HG03442 (cell line): ENCODE measurements around the gene TMEM220.

ENCODE experiments used
- ATAC-seq: cut with Tn5 transposase; IDR thresholded peaks from one replicate; pipeline ENCODE4 v1.9.1; 2021; ENCODE audit warnings: mild to moderate bottlenecking, moderate library complexity; ENCODE audit not compliant: unreplicated experiment

TMEM220 gene

GRCh38 chr17:10729334-10730193, at the start of gene TMEM220:
TSS of gene TMEM220 (minus strand) at chr17:10730023. CDS start at chr17:10729851, 172 bp downstream.
- peak; percentile 68 for ATAC-seq

GRCh38 chr17:10779609-10780008, 49.8 kb upstream of the TMEM220 start:
- ATAC-seq: no peak

DNA sequence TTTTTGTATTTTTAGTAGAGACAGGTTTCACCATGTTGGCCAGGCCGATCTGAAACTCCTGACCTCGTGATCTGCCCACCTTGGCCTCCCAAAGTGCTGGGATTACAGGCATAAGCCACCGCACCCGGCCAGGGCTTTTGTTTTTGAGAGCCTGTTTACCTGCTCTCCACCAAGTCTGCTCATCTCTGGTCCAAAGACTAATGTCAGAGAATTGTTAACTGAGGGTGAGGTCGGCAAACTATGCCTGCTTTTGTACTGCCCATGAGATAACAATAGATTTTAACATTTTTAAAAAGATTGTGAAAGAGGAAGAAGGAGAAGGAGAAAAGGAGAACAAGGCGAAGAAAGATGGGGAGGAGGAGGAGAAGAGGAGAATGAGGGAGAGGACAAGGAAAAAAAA, 48.1 kb upstream of the TMEM220 start:
- ATAC-seq: no peak

- ATAC-seq: no peak
These were observed 47.4 kb upstream of the TMEM220 start for GRCh38 chr17:10777131-10777807.

- ATAC-seq: no peak
These were observed 46.6 kb upstream of the TMEM220 start for GRCh38 chr17:10776381-10776780.

DNA sequence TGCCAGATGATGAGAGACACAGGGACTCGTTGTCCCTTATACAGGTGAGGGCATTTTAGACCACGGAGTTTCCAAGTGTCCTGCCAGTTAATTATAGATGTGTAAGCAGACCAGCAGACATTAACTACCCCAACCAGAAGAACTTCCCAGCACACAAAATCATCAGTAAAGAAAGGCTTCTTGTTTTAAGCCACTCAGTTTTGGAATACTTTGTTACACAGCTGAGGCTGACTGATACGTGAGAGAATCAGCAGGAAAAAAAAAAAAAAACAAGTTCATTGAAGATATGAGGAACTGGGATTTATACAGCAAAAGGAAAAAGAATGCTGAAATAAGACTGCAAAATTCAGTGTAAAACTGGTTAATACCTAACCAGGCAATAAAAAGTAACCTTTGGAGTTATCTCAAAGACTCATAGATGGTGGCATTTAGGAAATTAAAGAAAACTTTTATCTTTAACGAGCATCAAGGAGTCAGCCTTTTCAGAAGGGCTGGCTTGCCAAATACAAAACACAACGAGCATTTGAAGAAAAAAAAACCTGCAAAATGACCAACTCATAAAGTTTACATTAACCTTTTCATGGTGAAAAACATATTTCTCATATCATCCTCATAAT, 46.0 kb upstream of the TMEM220 start:
- no peak for ATAC-seq

GRCh38 chr17:10775058-10775457, 45.2 kb upstream of the TMEM220 start:
- no peak for ATAC-seq

DNA sequence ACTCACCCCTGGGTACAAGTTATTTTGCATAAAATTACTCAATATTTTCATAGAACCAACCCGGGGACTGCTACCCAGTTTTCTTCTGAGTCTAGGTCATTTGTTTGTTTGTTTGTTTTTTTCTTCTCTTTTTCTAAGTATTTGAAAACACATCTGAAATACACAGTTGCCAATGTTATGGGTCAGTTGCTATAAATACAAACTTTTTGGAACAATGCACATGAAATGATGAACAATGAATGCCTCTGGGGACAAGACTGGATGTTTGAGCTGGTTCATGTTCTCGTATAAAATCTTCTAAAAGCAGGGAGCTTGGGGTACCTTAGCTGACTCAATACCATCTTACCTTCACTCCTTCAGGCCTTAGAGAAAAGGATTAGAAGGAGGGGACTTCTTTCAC, 43.6 kb upstream of the TMEM220 start:
- ATAC-seq: no peak

- ATAC-seq: no peak
These were observed 42.9 kb upstream of the TMEM220 start for GRCh38 chr17:10772425-10773380.

DNA sequence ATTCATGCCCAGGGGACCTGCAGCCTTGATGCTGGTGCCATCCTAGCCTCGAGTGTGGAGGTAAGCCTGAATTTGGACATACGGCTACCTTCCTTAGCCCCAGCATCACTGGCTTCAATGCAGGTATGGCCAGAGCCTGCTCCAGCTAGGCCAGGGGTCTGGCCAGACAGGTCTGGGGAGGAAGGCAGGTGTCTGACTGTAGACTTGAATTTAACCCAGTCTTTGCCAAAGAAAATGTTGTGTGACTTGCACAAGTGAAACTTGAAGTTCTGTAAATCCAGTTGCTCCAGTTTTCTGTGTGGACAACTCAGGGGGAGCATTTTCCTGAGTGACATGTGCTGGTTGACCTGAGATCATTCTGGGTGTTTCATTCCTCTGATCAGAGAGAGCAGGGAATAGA, 41.3 kb upstream of the TMEM220 start:
- no peak for ATAC-seq

DNA sequence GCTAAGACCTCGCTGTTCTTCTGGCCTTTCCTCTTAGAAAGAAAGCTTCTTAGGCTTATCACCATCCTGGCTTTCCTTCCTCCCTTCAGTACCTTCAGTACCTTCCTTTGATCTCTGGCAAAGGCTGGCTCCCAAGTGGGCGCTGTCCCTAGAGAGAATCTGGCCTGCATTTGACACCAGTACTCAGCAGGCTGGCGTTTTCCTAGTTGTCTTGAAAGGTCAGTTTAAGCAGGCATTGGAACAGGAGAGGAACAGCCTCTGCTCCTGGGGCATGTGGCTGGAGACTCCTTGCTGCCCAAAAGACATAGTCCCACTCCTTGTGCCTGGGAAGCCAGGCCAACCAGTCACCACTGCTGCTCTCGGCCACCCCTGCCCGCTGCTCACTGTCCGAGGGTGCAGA, 40.0 kb upstream of the TMEM220 start:
- no peak for ATAC-seq

DNA sequence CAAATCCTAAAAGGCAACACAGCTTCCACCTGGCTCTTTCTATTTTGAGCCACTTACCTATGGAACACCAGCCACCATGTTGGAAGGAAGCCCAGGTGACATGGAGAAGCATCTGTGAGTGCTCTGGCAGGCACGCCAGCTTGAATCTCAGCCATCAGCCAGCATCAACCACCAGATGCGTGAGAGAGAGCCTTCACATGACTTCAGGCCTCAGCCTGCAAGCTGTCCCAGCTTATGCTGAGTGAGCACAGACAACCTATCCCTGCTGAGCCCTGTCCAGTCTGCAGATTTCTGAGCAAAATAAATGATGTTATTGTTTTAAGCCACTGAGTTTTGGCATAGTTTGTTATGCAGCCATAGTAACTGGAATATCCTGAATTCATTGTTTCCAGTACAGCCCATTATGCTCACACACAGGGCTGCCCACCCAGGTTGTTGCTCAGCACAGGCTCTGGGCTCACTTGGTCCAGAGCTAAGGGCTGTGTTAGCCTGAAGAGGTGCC, 39.0 kb upstream of the TMEM220 start:
- ATAC-seq: no peak

DNA sequence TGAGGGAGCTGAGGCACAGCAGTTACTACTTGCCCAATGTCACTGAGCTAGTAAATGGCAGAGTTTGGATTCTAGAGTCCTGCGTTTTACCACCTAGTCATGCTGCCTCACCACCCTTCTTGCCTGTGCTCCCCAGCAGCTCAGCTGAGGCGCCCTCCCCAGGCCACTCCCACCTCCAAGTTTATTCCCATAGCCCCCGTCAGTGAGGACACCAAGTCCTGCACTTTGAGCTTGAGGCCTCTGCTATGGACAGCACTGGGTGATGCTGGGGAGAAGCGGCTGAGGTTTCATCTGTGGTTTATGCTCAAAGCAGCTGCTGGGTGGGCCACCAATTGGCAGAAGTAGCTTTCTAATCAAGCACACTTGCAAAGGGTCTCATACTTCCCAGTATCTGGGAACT, 37.4 kb upstream of the TMEM220 start:
- ATAC-seq: no peak

DNA sequence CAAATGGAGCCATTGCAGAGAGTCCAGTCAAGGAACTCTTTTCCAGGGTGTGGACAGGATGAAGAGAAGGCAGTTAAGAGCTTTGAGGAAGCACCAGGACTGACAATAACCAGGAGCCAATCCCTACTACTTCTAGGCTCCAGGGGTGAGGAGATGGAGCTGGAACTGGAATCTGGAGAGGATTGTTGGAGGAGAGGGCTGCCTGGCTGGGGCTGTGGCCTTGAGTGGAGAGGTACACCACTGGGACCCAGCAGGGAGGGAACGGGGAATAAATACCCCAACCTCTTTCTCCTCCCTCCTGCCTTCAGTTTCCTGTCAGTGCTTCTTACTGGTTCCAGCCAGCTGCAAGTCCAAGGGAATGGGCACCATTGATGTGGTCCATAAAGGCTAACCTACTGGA, 32.2 kb upstream of the TMEM220 start:
- ATAC-seq: no peak

DNA sequence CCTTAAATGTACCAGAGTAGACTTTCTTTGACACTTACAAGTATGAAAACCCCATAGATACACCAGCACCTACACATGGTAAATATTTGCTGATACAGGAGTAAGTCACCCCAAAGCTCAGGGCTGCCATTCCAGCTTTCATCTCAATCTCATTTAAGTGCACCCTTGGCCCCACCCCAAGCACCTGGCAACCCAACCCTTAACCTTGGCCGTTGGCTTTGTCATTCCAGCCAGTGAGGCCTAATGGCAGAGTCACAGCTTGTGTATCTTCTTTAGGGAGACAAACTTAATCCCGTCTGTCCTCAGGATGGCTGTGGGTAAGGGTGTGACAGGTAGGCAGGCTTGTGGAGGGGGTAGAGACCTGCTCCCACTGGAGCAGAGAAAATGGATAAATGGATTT, 31.5 kb upstream of the TMEM220 start:
- no peak for ATAC-seq

GRCh38 chr17:10758062-10758461, 28.2 kb upstream of the TMEM220 start:
- ATAC-seq: no peak

DNA sequence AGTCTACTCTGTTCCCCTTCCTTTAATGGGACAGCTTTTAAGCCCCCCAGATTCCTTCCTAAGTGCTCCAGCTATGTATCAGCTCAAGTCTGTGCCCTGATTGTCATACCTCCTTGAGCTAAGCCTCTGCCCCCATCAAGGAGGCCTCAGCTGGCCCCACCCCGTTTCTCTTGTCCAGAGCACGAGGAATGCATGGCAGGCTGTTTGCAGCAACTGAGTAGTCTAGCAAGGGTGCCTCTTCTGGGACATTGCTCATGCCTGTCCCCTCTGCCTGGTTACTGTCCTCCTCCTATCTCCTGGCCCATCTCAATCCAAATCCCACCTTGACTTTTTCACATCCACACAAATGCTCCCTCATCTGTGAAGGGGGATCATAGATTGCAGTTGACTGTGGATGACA, 27.8 kb upstream of the TMEM220 start:
- ATAC-seq: no peak

- no peak for ATAC-seq
These were observed 27.2 kb upstream of the TMEM220 start for GRCh38 chr17:10757067-10757466.

DNA sequence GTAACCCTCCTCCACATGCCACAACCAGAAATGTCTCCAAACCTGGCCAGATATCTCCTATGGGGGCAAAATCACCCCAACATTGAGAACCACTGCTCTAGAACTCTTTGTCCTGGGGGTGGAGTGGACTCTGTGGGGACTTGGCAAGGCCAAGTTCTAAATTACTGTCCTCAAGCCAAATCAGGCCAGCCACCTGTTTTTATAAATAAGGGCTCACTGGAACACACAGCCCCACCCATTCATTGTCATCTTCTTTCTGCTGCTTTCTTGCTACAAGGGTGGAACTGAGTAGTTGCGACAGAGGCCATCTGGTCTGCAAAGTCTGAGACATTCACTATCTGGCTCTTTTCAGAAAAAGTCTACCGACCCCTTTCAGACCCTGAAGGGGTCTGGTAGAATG, 26.8 kb upstream of the TMEM220 start:
- no peak for ATAC-seq

GRCh38 chr17:10756185-10756584, 26.4 kb upstream of the TMEM220 start:
- no peak for ATAC-seq
